HepG2 (cell line): ENCODE data around the gene AP1AR. TPM values are rescaled to one million over a fixed set of nuclear protein-coding genes. Genes with fewer than 3 reads are reported as not detected.

Experiments used
- ATAC-seq: fragments of 200-7000 bp; cut with Tn5 transposase; 3 replicates; pipeline ENCODE4 v1.9.1; 2020; ENCODE audit warnings: mild to moderate bottlenecking, moderate library complexity
- BruUV-seq: library from RNA; stranded (reverse); fragments of 400-500 nt; replicated peaks from 2 replicates; lab custom pipeline; 2021; lab: Mats Ljungman, UMichigan
- CTCF ChIA-PET: fragments of 300-600 bp; formaldehyde crosslinking; extraction: SDS; loops from one replicate; lab custom pipeline; 2021; ENCODE audit warnings: low total read pairs, inconsistent platforms, low intra/inter-chr PET ratio; lab: Yijun Ruan, JAX
- POLR2A ChIA-PET: fragments of 350-600 bp; sonication (Branson Sonifier 250); formaldehyde crosslinking; loops from one replicate; lab custom pipeline; 2020; ENCODE audit warnings: antibody characterized with exemption, inconsistent platforms; lab: Yijun Ruan, JAX
- DNase-seq: peaks from one replicate; pipeline ENCODE4 v3.0.0-alpha.2; 2015; ENCODE audit warnings: low spot score
- FAIRE-seq: peaks from 3 replicates; lab custom pipeline; 2011; peaks lifted over from hg19 to GRCh38; lab: Jason Lieb, UNC
- H2AFZ ChIP-seq: one replicate; pipeline ENCODE4 v1.6.1; 2011; ENCODE audit warnings: low read length, inconsistent platforms
- H3K27ac ChIP-seq: fragments of 300-600 bp; 3 replicates; pipeline ENCODE4 v1.8.0; 2011; ENCODE audit warnings: mixed run types, mild to moderate bottlenecking, mixed read lengths, low read length, inconsistent platforms; ENCODE audit not compliant: insufficient read depth; ENCODE audit errors: extremely low read length
- H3K27me3 ChIP-seq, 2 experiments: fragments of 200-600 bp in 1 of 2; 2 replicates in 1 of 2; 3 replicates in 1 of 2; pipeline versions ENCODE4 v1.6.0 to v1.8.0; 2011; ENCODE audit warnings: low read length in 2 of 2, mild to moderate bottlenecking in 2 of 2, moderate library complexity in 2 of 2, inconsistent platforms in 1 of 2; ENCODE audit not compliant: insufficient read depth in 2 of 2, control insufficient read depth in 1 of 2
- H3K36me3 ChIP-seq, 2 experiments: fragments of 200-600 bp in 1 of 2; replicated peaks in 1 of 2; 2 replicates in 1 of 2; 3 replicates in 1 of 2; pipeline versions ENCODE4 v1.5.1 to v1.8.0; 2011; ENCODE audit warnings: low read length in 2 of 2, inconsistent platforms in 1 of 2; ENCODE audit not compliant: insufficient read depth in 2 of 2, control insufficient read depth in 1 of 2
- H3K4me1 ChIP-seq: 2 replicates; pipeline ENCODE4 v1.5.1; 2012; ENCODE audit warnings: low read length, inconsistent platforms; ENCODE audit not compliant: insufficient read depth
- H3K4me2 ChIP-seq: 2 replicates; pipeline ENCODE4 v1.6.0; 2011; ENCODE audit warnings: low read depth, low read length, inconsistent platforms
- H3K4me3 ChIP-seq, 3 experiments: fragments of 200-600 bp in 1 of 3; sonication (generic), shearing (Covaris generic) in 1 of 3; replicated peaks in 1 of 3; 2 replicates each; pipeline ENCODE4 v1.5.1; 2011 to 2016; ENCODE audit warnings: low read length in 3 of 3, inconsistent platforms in 2 of 3, low read depth in 2 of 3, mild to moderate bottlenecking in 2 of 3, control low read depth in 1 of 3, mixed read lengths in 1 of 3; ENCODE audit not compliant: insufficient read depth in 1 of 3
- H3K79me2 ChIP-seq: one replicate; pipeline ENCODE4 v1.6.1; 2011; ENCODE audit warnings: low read length, inconsistent platforms; ENCODE audit not compliant: insufficient read depth
- H3K9ac ChIP-seq: 2 replicates; pipeline ENCODE4 v1.6.0; 2011; ENCODE audit warnings: mild to moderate bottlenecking, low read depth, low read length, inconsistent platforms; ENCODE audit not compliant: insufficient read depth
- H3K9me3 ChIP-seq: 2 replicates; pipeline ENCODE4 v1.5.1; 2012; ENCODE audit warnings: mild to moderate bottlenecking, low read length
- H4K20me1 ChIP-seq: 2 replicates; pipeline ENCODE4 v1.6.0; 2011; ENCODE audit warnings: inconsistent platforms, mild to moderate bottlenecking, low read length, moderate library complexity; ENCODE audit not compliant: insufficient read depth
- AGO2 ChIP-seq: fragments of 200-400 bp; formaldehyde crosslinking; optimal IDR thresholded peaks from 2 replicates; pipeline ENCODE3; 2017; ENCODE audit warnings: mild to moderate bottlenecking, low read depth, low read length, moderate library complexity
- AKNA ChIP-seq: sonication (generic); formaldehyde crosslinking; IDR thresholded peaks from 2 replicates; pipeline ENCODE4 v1.4.0; 2020; ENCODE audit warnings: missing genetic modification reagents, borderline replicate concordance
- ARNT2 ChIP-seq: sonication (generic); formaldehyde crosslinking; IDR thresholded peaks from 2 replicates; pipeline ENCODE4 v1.8.0; 2022; ENCODE audit warnings: mild to moderate bottlenecking, low read depth, missing genetic modification reagents, moderate library complexity
- CSRNP2 ChIP-seq: sonication (generic); formaldehyde crosslinking; conservative IDR thresholded peaks from 2 replicates; pipeline ENCODE4 v1.8.0; 2022; ENCODE audit warnings: low read depth, missing genetic modification reagents
- FOXJ3 ChIP-seq: sonication (generic); formaldehyde crosslinking; IDR thresholded peaks from 2 replicates; pipeline ENCODE4 v1.4.0; 2020; ENCODE audit warnings: missing genetic modification reagents, mild to moderate bottlenecking, borderline replicate concordance
- FOXP1 ChIP-seq, 2 experiments: fragments of 450-650 bp in 1 of 2; IDR thresholded peaks; 2 replicates each; pipeline ENCODE4 v1.6.1; 2017 to 2018; ENCODE audit warnings: antibody characterized with exemption in 1 of 2
- KLF11 ChIP-seq: IDR thresholded peaks from 2 replicates; pipeline ENCODE4 v1.6.1; 2016; ENCODE audit warnings: missing compliant biosample characterization
- MZF1 ChIP-seq: sonication (generic); formaldehyde crosslinking; IDR thresholded peaks from 2 replicates; pipeline ENCODE4 v1.8.1; 2023; ENCODE audit warnings: mild to moderate bottlenecking, missing genetic modification reagents, borderline replicate concordance
- SATB2 ChIP-seq: sonication (generic); formaldehyde crosslinking; IDR thresholded peaks from 2 replicates; pipeline ENCODE4 v1.5.0; 2020; ENCODE audit warnings: missing genetic modification reagents
- SRSF4 ChIP-seq: fragments of 200-400 bp; formaldehyde crosslinking; IDR thresholded peaks from one replicate; pipeline ENCODE4 v1.6.1; 2018; ENCODE audit warnings: mild to moderate bottlenecking, low read depth, low read length, moderate library complexity; ENCODE audit not compliant: poor library complexity, severe bottlenecking
- THRA ChIP-seq: sonication (generic); formaldehyde crosslinking; IDR thresholded peaks from 2 replicates; pipeline ENCODE4 v1.4.0; 2020; ENCODE audit warnings: missing genetic modification reagents, borderline replicate concordance
- ZNF263 ChIP-seq: sonication (generic); formaldehyde crosslinking; IDR thresholded peaks from 2 replicates; pipeline ENCODE4 v1.4.0; 2020; ENCODE audit warnings: missing genetic modification reagents
- ZNF557 ChIP-seq: sonication (generic); formaldehyde crosslinking; IDR thresholded peaks from 2 replicates; pipeline ENCODE4 v1.4.0; 2020; ENCODE audit warnings: missing genetic modification reagents
- ZNF816 ChIP-seq: sonication (generic); formaldehyde crosslinking; IDR thresholded peaks from 2 replicates; pipeline ENCODE4 v1.8.0; 2022; ENCODE audit warnings: missing genetic modification reagents, mild to moderate bottlenecking, borderline replicate concordance
- ZNF883 ChIP-seq: sonication (generic); formaldehyde crosslinking; IDR thresholded peaks from 2 replicates; pipeline ENCODE4 v1.5.1; 2020; ENCODE audit warnings: mild to moderate bottlenecking, missing genetic modification reagents; ENCODE audit errors: not compliant biosample characterization
- WGBS: methylation state at CpG from one replicate; pipeline ENCODE4 v1.1.6; 2017; ENCODE audit warnings: low lambda C conversion rate; 5-methylcytosine and 5-hydroxymethylcytosine counted together
- in situ Hi-C: cut with HindIII; loops from 2 replicates; pipeline ENCODE4 v1.10.0; 2017; ENCODE audit warnings: low pct_unique_long_range_greater_than_20kb; ENCODE audit not compliant: extremely low pct_ligation_motif_present
- intact Hi-C: fragments of 100-400 bp; cut with micrococcal nuclease; formaldehyde crosslinking; loops from one replicate; pipeline ENCODE4 v1.10.0; 2022; ENCODE audit not compliant: unreplicated experiment
- polyA plus RNA-seq, 8 experiments: library from polyadenylated mRNA; depleted of rRNA in 3 of 8; stranded (reverse) in 7 of 8; unstranded in 1 of 8; fragments of >200 nt; fragmentation: Illumina TruSeq in 4 of 8; extraction: Trizol in 4 of 8; gene quantifications; 2 replicates each; pipeline versions ENCODE4 v1.2.1 to v1.2.3, GENCODE V29; 2011 to 2016; ENCODE audit warnings: low read depth in 4 of 8, missing spikeins in 1 of 8, mixed read lengths in 1 of 8; ENCODE audit not compliant: insufficient read depth in 1 of 8
- total RNA-seq, 5 experiments: library from RNA; depleted of rRNA; stranded (reverse); fragments of >200 nt; fragmentation: Illumina TruSeq; extraction: Trizol; gene quantifications; 2 replicates each; pipeline ENCODE4 v1.2.3, GENCODE V29; 2016; ENCODE audit warnings: low read depth in 1 of 5

AP1AR gene
- total and polyA plus RNA-seq, 2 of the 13 experiments (the other 11 are each of a cell fraction or from before 2014, with no cell fraction given): 24.9 to 39.9 TPM

- Histone ChIP-seq H2AFZ (no peak overlapping the region), H3K9me3 (no peaks in the 10 kb centered on the region), H3K79me2 (no peaks in the 10 kb centered on the region), H3K9ac (no peak overlapping the region), H4K20me1 (no peaks in the 10 kb centered on the region), H3K4me3 (no peak overlapping the region), H3K4me1 (no peaks in the 10 kb centered on the region), H3K27me3 (no peaks in the 10 kb centered on the region), H3K27ac (no peak overlapping the region), H3K36me3 (no peaks in the 10 kb centered on the region), H3K4me2 (no peak overlapping the region)
- WGBS: 36% methylated on average over 5 of the region's 5 CpGs
- ChIA-PET POLR2A (no interaction called here), CTCF (no interaction called here)
- ATAC-seq (no peak), DNase-seq (no peak), FAIRE-seq (no peak)
- in situ Hi-C loops: no loop called here
- intact Hi-C loops: no loop called here
- BruUV-seq: no TSS peak
- no peak for TF ChIP-seq ZNF557 (CRISPR knock-in tag)
- TF ChIP-seq SRSF4: no peak
- no peak for TF ChIP-seq FOXJ3 (CRISPR knock-in tag)
- TF ChIP-seq SATB2: no peak
- no peak for TF ChIP-seq FOXP1 (IDR thresholded peaks at IDR 0.05)
- no peak for TF ChIP-seq FOXP1 (CRISPR knock-in tag; IDR thresholded peaks at IDR 0.05)
- no peak for TF ChIP-seq ZNF263
- no peak for TF ChIP-seq ARNT2 (CRISPR knock-in tag)
- no peak for TF ChIP-seq ZNF883
- no peak for TF ChIP-seq CSRNP2 (CRISPR knock-in tag)
- TF ChIP-seq ZNF816 (CRISPR knock-in tag): no peak
- no peak for TF ChIP-seq AGO2
- TF ChIP-seq AKNA (CRISPR knock-in tag): no peak
- no peak for TF ChIP-seq MZF1 (CRISPR knock-in tag)
- no peak for TF ChIP-seq THRA (CRISPR knock-in tag)
- TF ChIP-seq KLF11 (CRISPR knock-in tag): no peak
These were observed 86.9 kb downstream of the AP1AR start for GRCh38 chr4:112318239-112319142.
